DMS 273 (cell line): ENCODE results near the gene SELL.
"Not testable (repeated sequence)": the region's sequence is repeated elsewhere in the genome, so short reads cannot be mapped to it uniquely, and the experiment has no call there.

Source experiments
- DNase-seq: peaks from one replicate; lab custom pipeline; 2025; ENCODE audit not compliant: unreplicated experiment; lab: John Stamatoyannopoulos, UW

The SELL gene

GRCh38 chr1:169707912-169708604 is 3.4 kb downstream of the SELL start:
- DNase-seq = no peak

GRCh38 chr1:169704797-169705196 is 6.6 kb downstream of the SELL start:
- DNase-seq = no peak

GRCh38 chr1:169701261-169702005 is 10.0 kb downstream of the SELL start:
- DNase-seq = no peak

DNA sequence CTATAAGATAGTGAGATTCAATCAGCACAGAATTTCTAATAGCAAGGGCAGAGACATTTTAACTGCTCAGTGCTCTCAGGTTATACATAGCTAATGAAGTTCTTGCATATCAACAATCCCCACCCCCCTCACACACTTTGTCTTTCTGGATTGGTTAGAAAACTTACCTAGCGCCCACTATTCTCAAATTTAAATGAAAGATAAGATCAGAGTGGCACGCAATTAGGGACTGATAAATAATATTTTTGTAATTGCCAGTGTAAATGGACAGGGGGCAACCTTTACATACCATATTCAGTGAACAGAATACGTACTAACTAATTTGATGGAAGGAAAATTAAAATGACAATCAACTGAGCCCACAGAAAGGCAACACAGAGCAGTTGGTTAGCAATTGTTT is 11.7 kb downstream of the SELL start:
- DNase-seq = no peak

DNA sequence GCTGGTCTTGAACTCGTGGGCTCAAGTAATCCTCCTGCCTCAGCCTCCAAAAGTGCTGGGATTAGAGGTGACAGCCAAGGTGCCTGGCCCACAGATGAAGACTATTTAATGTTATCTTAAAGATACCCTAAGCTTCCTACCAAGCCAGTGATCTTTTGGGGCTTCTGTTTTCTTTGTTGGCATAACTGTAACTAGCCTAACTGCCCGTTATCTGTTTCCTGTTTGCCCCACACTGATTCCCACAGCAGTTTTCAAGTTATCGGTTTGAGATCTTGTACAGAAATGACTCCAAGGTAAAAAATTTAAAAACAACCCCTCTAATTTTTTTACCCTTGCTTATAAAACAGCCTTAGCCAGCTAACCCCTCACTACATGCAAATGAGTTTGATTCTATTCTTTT is 12.4 kb downstream of the SELL start:
- no peak for DNase-seq

GRCh38 chr1:169697755-169698154 is 13.7 kb downstream of the SELL start:
- DNase-seq = no peak

DNA sequence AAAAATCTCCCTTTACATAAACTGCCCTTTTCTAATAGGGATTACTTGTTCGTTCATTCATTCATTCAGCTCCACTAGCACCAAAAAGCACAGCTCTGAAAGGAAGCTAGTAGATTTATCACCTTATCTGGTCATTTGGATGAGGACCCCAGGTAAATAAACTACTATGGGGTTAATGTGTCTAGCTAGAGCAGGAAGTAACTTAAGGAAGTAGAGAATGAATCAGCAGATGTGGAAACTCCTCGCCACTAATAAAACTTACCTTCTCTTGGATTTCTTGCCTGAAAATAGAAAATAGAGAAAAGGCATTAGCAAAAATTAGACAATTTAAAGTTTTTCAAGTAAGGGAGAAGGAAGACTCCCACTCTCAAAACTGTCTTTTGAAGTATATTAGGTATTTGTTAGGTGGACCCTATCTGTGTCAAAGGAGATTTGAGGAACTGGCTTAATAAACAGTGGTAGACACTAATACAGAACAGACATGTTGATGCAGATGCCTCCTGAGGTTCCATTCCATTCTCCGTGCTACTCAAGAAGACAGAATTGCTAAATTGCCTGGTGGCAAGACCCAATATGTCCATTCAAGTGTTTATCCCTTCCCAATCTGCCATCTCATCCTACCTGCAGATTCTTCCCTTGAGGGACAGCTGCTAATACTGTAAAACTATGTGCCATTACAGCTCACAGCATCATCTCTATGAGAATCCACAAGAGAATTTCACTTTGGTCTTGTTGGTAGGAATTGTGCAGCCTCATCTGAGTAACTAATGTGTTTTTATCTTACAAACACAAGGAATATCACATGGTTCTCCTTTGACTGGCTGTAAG is 14.9 kb downstream of the SELL start:
- DNase-seq = no peak

GRCh38 chr1:169694304-169695075 is 16.9 kb downstream of the SELL start:
- no peak for DNase-seq

GRCh38 chr1:169692756-169693460 is 18.5 kb downstream of the SELL start:
- no peak for DNase-seq

GRCh38 chr1:169690489-169690888 is 20.9 kb downstream of the SELL start:
- DNase-seq = no peak

DNA sequence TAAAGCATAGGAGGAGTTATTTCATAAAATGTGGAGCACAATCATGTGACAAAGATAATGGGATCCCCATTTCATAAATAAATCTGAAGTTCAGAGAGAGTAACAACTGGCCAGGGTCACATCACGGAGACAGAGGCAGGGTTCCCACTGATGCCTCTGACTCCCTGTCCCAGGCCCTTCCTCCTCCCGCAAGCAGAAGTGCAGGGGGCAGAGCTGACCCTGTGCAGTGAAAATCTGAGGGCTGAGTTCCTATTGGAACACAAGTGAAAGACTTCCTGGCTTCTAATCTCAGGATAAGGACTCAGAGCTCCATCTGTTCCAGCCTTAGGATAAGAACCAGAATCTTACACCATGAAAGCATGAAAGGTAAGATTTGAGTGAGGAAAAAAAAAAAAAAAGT is 22.0 kb downstream of the SELL start:
- DNase-seq = no peak

DNA sequence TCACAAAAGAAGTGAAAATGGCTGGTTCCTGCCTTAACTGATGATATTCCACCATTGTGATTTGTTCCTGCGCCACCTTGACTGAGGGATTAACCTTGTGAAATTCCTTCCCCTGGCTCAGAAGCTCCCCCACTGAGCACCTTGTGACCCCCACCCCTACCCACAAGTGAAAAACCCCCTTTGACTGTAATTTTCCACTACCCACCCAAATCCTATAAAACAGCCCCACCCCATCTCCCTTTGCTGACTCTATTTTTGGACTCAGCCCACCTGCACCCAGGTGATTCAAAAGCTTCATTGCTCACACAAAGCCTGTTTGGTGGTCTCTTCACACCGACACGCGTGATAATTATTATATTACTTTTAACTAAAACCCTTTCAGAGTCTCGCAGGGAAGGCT is 23.0 kb downstream of the SELL start:
- not testable (repeated sequence) for DNase-seq

- no peak for DNase-seq
Observed at GRCh38 chr1:169683661-169684060, 27.8 kb downstream of the SELL start.

DNA sequence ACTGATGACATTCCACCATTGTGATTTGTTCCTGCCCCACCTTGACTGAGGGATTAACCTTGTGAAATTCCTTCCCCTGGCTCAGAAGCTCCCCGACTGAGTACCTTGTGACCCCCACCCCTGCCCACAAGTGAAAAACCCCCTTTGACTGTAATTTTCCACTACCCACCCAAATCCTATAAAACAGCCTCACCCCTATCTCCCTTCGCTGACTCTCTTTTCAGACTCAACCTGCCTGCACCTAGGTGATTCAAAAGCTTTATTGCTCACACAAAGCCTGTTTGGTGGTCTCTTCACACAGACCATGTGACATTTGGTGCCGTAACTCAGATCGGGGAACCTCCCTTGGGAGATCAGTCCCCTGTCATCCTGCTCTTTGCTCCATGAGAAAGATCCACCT is 28.3 kb downstream of the SELL start:
- DNase-seq = not testable (repeated sequence)

GRCh38 chr1:169682071-169682470 is 29.3 kb downstream of the SELL start:
- DNase-seq = no peak

GRCh38 chr1:169681140-169681539 is 30.3 kb downstream of the SELL start:
- DNase-seq = no peak

DNA sequence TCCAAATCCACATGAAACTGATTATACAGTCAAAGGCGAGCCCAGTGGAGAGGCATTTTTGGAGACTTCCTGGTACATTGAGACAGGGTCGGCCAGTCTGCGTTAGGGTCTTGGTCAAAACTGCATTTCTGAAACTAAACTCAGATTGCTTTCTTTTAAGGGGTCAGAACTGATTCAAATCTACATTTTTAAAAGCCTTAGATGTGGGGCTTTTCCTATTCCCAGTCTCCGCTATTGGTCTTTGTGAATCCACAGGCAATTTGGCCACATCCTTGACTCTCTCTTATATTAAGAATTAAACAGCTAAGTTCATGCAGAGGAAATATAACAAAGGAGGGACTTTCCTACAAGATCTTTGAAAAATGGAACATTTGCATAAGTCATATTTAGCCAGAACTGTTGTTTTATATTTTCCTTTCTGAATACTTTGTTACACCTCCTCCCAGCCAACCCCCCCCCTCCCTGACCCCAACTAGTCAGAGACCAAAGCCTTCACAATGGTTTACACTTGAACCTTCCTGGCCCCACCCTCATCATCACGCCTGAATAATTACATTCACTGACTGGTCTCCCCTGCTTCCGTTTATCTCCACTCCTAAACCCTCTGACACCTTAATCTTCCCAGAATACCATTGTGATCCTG is 30.9 kb downstream of the SELL start:
- DNase-seq = no peak

DNA sequence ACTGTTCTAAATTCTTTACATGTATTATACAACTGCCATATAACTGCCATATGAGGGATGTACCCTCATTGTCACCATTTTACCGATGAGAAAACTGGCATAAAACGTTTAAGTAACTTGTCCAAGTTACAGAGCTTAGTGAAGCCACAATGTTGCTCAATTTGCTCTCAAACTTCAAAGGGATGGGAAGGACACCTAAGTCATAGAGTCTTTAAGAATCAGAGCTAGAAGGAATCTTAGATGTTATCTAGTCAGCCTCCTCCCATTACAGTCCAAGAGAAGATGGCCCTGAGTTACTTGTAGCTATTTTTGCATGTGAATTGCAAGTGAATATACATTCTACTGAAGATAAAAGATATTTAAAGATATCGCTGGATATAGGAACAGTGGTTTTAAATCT is 31.7 kb downstream of the SELL start:
- DNase-seq = no peak

DNA sequence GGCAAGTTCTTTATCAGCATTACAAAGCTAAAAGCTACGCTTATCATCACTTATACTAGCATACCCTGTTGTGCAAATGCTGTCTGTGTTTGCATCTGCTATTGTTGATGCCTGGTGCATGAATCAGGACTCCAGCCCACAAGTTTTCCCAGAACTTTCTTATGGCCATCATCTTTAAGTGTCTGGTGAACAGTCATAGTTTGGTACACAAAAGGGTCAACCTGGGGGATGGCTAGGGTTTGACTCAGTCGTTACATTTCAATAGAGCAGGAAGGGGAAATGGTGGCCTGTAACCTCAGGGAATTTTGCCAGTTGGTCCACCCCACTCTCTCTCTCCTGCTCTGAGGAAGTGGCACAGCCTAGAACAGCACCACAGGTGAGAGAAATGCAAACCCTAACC is 35.4 kb downstream of the SELL start:
- no peak for DNase-seq

DNA sequence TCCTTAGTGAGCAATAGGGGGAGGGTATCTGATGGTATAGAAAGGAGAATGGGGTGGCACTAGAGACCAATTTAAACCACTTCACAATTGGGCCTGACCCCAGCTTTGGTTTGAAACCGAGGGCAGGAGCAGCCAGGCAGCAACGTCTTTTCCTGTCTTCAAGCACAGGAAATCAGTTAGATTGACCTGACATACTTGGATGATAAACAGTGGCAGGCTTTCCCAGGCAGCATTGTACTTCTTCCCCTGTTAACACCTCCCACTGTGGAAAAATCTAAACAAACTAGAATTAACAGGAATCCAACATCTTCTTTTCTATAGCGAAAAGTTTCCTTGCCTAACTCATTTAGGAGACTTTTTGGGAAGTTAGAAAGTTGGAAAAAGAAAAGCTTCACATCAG is 40.6 kb downstream of the SELL start:
- DNase-seq = no peak
